PC-3 (cell line): ENCODE results near the gene MALL. TPM values are rescaled to one million over a fixed set of nuclear protein-coding genes. Genes with fewer than 3 reads are reported as not detected.
A peak's percentile ranks its signal among the peaks of the same experiment; 100 is the strongest.

Experiments
- ATAC-seq: fragments of 200-7000 bp; cut with Tn5 transposase; 2 replicates; pipeline ENCODE4 v1.9.1; 2020; ENCODE audit warnings: mild to moderate bottlenecking, moderate library complexity
- BruUV-seq: library from RNA; stranded (reverse); fragments of 400-500 nt; replicated peaks from 2 replicates; lab custom pipeline; 2021; lab: Mats Ljungman, UMichigan
- CTCF ChIA-PET: fragments of 300-600 bp; sonication (Branson Sonifier 250); formaldehyde crosslinking; loops from one replicate; lab custom pipeline; 2022; ENCODE audit warnings: antibody characterized with exemption; lab: Charles Lee
- POLR2A ChIA-PET: fragments of 300-600 bp; sonication (Branson Sonifier 250); formaldehyde crosslinking; loops from one replicate; lab custom pipeline; 2022; ENCODE audit warnings: antibody characterized with exemption; ENCODE audit not compliant: unreplicated experiment; lab: Charles Lee
- DNase-seq: peaks from one replicate; pipeline ENCODE4 v3.0.0-alpha.2; 2015
- H2AFZ ChIP-seq: fragments of 300-600 bp; sonication (generic); 2 replicates; pipeline ENCODE4 v1.6.0; 2016; ENCODE audit warnings: antibody characterized with exemption, low read length
- H3F3A ChIP-seq: fragments of 300-600 bp; sonication (generic); one replicate; pipeline ENCODE4 v1.6.0; 2017; ENCODE audit warnings: antibody characterized with exemption, low read length, control low read depth, mild to moderate bottlenecking; ENCODE audit not compliant: unreplicated experiment
- H3K27ac ChIP-seq: fragments of 300-600 bp; sonication (generic); 2 replicates; pipeline ENCODE4 v1.5.1; 2016; ENCODE audit warnings: mild to moderate bottlenecking, low read length
- H3K27me3 ChIP-seq: fragments of 300-600 bp; sonication (generic); 2 replicates; pipeline ENCODE4 v1.6.1; 2016; ENCODE audit warnings: low read length, mixed read lengths
- H3K36me3 ChIP-seq: fragments of 300-600 bp; sonication (generic); 2 replicates; pipeline ENCODE4 v1.6.1; 2016; ENCODE audit warnings: low read depth, mixed run types, low read length, mixed read lengths
- H3K4me1 ChIP-seq: fragments of 300-600 bp; sonication (generic); 2 replicates; pipeline ENCODE4 v1.5.1; 2016; ENCODE audit warnings: low read length; ENCODE audit not compliant: insufficient read depth
- H3K4me2 ChIP-seq: fragments of 300-600 bp; sonication (generic); 2 replicates; pipeline ENCODE4 v1.6.0; 2016; ENCODE audit warnings: low read length
- H3K4me3 ChIP-seq: fragments of 300-600 bp; sonication (generic); 2 replicates; pipeline ENCODE4 v1.5.1; 2016; ENCODE audit warnings: mild to moderate bottlenecking, low read length, mixed read lengths
- H3K79me2 ChIP-seq: fragments of 300-600 bp; sonication (generic); 2 replicates; pipeline ENCODE4 v1.6.1; 2017; ENCODE audit warnings: low read length, mixed read lengths
- H3K9ac ChIP-seq: fragments of 300-600 bp; sonication (generic); 2 replicates; pipeline ENCODE4 v1.6.0; 2016; ENCODE audit warnings: mild to moderate bottlenecking, low read length
- H3K9me2 ChIP-seq: fragments of 300-600 bp; sonication (generic); replicated peaks from 2 replicates; pipeline ENCODE4 v1.6.1; 2016; ENCODE audit warnings: mixed run types, low read length, mixed read lengths
- H3K9me3 ChIP-seq: fragments of 300-600 bp; sonication (generic); 2 replicates; pipeline ENCODE4 v1.6.1; 2016; ENCODE audit warnings: low read length, mixed read lengths
- H4K20me1 ChIP-seq: fragments of 300-600 bp; sonication (generic); 2 replicates; pipeline ENCODE4 v1.6.1; 2016; ENCODE audit warnings: low read length, mixed read lengths
- CTCF ChIP-seq: fragments of 300-600 bp; sonication (generic); conservative IDR thresholded peaks from 2 replicates; pipeline ENCODE4 v1.5.1; 2017; ENCODE audit warnings: antibody characterized with exemption, low read depth, mild to moderate bottlenecking, low read length
- EZH2 ChIP-seq: fragments of 300-600 bp; sonication (generic); IDR thresholded peaks from one replicate; pipeline ENCODE4 v1.6.1; 2017; ENCODE audit warnings: antibody characterized with exemption, mild to moderate bottlenecking, low read length; ENCODE audit not compliant: unreplicated experiment
- EZH2phosphoT487 ChIP-seq: fragments of 300-600 bp; sonication (generic); IDR thresholded peaks from 2 replicates; pipeline ENCODE4 v1.6.1; 2018; ENCODE audit warnings: mild to moderate bottlenecking, antibody characterized with exemption, low read length, borderline replicate concordance
- intact Hi-C: fragments of 100-400 bp; cut with micrococcal nuclease; formaldehyde crosslinking; loops from 2 replicates; pipeline ENCODE4 v1.9.0; 2023
- total RNA-seq: library from RNA; depleted of rRNA; stranded (reverse); fragments of >200 nt; gene quantifications from 2 replicates; pipeline ENCODE4 v1.2.3, GENCODE V29; 2014

MALL gene
- total RNA-seq, 1 experiment from 2014 or later, result 123 TPM

GRCh38 chr2:110100480-110100879 is 15.1 kb downstream of the MALL start:
- ATAC-seq (no peak), DNase-seq (no peak)
- intact Hi-C loops, result no loop called here
- H3K4me2 ChIP-seq, result peak overlapping the region; percentile 71
- peak overlapping the region; percentile 98 for H3K27ac ChIP-seq
- H4K20me1 ChIP-seq, result no peaks in the 10 kb centered on the region
- TF ChIP-seq EZH2, result no peak
- TF ChIP-seq CTCF, result no peak
- TF ChIP-seq EZH2phosphoT487, result no peak
- BruUV-seq, result no TSS peak
- H3K9ac ChIP-seq, result peak overlapping the region; percentile 90
- peaks cover 66% of the 10 kb centered on the region for H3K4me1 ChIP-seq
- CTCF ChIA-PET, result no interaction called here
- no peak overlapping the region for H3K4me3 ChIP-seq
- H3K79me2 ChIP-seq, result peaks cover 76% of the 10 kb centered on the region
- H2AFZ ChIP-seq, result no peak overlapping the region
- peaks cover 16% of the 10 kb centered on the region for H3F3A ChIP-seq
- no peaks in the 10 kb centered on the region for H3K27me3 ChIP-seq
- no peaks in the 10 kb centered on the region for H3K9me3 ChIP-seq
- H3K36me3 ChIP-seq, result peaks cover 41% of the 10 kb centered on the region
- H3K9me2 ChIP-seq, result no peaks in the 10 kb centered on the region
- POLR2A ChIA-PET, result no interaction called here

- Histone ChIP-seq H4K20me1 (no peaks in the 10 kb centered on the region), H3F3A (peaks cover 8% of the 10 kb centered on the region), H2AFZ (no peak overlapping the region), H3K4me3 (no peak overlapping the region), H3K9ac (peak overlapping the region; percentile 90), H3K36me3 (peaks cover 33% of the 10 kb centered on the region), H3K4me2 (no peak overlapping the region), H3K9me2 (no peaks in the 10 kb centered on the region), H3K4me1 (peaks cover 57% of the 10 kb centered on the region), H3K79me2 (peaks cover 71% of the 10 kb centered on the region), H3K27ac (peak overlapping the region; percentile 98), H3K9me3 (no peaks in the 10 kb centered on the region), H3K27me3 (no peaks in the 10 kb centered on the region)
- ChIA-PET POLR2A (no interaction called here), CTCF (no interaction called here)
- ATAC-seq (no peak), DNase-seq (no peak)
- TF ChIP-seq EZH2 (no peak), CTCF (no peak), EZH2phosphoT487 (no peak)
- intact Hi-C loops, result no loop called here
- BruUV-seq, result no TSS peak
These were observed 16.0 kb downstream of the MALL start for GRCh38 chr2:110099471-110100225.

GRCh38 chr2:110099038-110099425 is 16.6 kb downstream of the MALL start:
- Histone ChIP-seq H3K79me2 (peaks cover 65% of the 10 kb centered on the region), H3F3A (peaks cover 4% of the 10 kb centered on the region), H3K36me3 (peaks cover 28% of the 10 kb centered on the region), H2AFZ (no peak overlapping the region), H4K20me1 (no peaks in the 10 kb centered on the region), H3K4me1 (peaks cover 51% of the 10 kb centered on the region), H3K9ac (no peak overlapping the region), H3K27me3 (no peaks in the 10 kb centered on the region), H3K4me3 (no peak overlapping the region), H3K9me3 (no peaks in the 10 kb centered on the region), H3K27ac (no peak overlapping the region), H3K4me2 (no peak overlapping the region), H3K9me2 (no peaks in the 10 kb centered on the region)
- no peak for DNase-seq
- POLR2A ChIA-PET, result no interaction called here
- CTCF ChIA-PET, result no interaction called here
- ATAC-seq, result no peak
- intact Hi-C loops, result no loop called here
- TF ChIP-seq CTCF (no peak), EZH2phosphoT487 (no peak), EZH2 (no peak)
- no TSS peak for BruUV-seq
